ENCODE data around the gene CDC34. TPM values are rescaled to one million over a fixed set of nuclear protein-coding genes. Genes with fewer than 3 reads are reported as not detected.

Gene CDC34, protein sequence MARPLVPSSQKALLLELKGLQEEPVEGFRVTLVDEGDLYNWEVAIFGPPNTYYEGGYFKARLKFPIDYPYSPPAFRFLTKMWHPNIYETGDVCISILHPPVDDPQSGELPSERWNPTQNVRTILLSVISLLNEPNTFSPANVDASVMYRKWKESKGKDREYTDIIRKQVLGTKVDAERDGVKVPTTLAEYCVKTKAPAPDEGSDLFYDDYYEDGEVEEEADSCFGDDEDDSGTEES
- 49.2 and 67.0 TPM in 2 replicates for total RNA-seq

DNA sequence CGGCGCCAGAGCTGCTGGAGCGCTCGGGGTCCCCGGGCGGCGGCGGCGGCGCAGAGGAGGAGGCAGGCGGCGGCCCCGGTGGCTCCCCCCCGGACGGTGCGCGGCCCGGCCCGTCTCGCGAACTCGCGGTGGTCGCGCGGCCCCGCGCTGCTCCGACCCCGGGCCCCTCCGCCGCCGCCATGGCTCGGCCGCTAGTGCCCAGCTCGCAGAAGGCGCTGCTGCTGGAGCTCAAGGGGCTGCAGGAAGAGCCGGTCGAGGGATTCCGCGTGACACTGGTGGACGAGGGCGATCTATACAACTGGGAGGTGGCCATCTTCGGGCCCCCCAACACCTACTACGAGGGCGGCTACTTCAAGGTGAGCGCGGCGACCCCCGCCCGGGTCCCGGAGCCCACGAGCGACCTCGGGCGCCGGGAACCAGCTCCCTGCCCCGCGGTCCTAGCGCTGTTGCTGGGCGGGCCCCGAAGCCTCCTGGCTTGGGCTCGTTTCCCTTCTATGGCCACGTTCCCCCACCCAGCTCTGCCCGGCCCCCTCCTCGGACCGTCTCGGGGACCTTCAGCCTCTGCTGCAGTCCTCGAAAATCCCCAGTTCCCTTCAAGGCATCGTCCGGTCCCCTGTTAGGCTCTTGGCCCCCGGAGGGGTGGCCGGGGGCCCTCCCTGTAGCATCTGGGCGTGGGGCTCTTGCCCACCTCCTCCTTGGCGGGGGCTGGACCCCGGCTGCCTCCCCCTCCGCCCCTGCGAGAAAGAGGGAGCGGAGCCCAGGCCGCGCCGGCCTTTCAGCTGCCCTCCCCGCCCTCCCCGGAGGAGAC is at the start of gene CDC34:
CDC34 (plus strand) TSS at position 8 of the 808 bp plus-strand sequence; CDS start at position 180, 172 bp downstream.

DNA sequence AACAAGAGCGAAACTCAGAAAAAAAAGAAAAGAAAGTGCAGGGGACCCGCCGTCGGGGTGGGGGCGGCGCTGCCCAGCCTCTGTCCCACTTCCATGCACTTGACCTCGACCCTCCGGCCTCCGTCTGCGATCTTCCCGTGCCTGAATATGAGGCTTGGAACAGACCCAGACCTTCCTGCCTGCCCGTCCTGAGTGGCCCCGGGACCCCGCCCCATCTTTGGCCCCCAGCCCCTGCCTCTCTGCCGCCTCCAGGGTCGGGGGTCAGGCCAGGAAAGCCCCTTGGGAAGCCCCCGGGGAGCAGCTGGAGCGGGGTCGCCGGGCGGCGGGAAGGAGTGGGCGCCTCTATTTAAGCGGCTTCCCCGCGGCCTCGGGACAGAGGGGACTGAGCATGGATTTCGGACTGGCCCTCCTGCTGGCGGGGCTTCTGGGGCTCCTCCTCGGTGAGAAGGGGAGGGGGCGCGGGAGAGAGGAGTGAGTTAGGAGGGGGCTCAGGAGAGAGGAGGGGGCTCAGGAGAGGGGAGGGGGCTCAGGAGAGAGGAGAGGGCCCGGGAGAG is 35.4 kb upstream of the CDC34 start, which contains the start of gene MADCAM1:
MADCAM1 (plus strand) TSS at position 375 of the 554 bp plus-strand sequence; CDS start at position 389, 14 bp downstream.

GRCh38 chr19:507286-508203 is 24.0 kb upstream of the CDC34 start, which contains the start of gene TPGS1:
TSS of gene TPGS1 (plus strand) at chr19:507497. CDS start at chr19:507507, 10 bp downstream.

DNA sequence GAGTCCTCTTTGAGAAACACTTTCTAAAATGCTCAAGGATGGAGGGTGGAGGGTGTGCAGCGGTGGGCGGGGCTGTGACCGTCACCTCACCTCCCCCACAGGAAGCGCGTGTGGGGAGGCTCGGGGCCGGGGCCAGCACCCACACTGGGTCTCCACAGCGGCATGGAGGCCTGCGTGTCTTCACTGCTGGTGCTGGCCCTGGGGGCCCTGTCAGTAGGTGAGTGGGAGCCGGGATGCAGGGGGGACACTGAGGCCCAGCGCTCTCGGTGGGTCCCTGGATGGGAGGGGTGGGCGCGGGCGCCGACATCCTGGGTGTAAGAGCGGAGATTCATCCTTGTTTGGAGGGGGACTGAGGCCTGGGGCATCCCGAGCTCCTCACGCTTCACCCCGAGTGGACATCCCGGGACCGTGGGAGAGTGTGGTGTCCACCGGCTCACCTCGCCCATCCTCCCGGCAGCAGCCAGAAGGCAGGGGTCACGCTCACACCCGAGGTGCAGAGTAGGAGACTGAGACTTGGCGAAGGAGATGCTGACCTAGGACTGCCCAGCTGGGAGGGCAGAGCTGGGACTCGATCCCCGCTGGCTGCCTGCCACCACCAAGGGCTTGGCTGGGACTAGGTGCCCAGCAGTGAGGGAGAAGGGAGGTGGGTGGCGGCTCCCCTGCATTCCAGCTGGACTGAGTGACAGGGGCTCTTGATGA is 12.5 kb downstream of the CDC34 start, which contains the start of gene GZMM:
GZMM (plus strand) TSS at position 144 of the 699 bp plus-strand sequence; CDS start at position 163, 19 bp downstream.

DNA sequence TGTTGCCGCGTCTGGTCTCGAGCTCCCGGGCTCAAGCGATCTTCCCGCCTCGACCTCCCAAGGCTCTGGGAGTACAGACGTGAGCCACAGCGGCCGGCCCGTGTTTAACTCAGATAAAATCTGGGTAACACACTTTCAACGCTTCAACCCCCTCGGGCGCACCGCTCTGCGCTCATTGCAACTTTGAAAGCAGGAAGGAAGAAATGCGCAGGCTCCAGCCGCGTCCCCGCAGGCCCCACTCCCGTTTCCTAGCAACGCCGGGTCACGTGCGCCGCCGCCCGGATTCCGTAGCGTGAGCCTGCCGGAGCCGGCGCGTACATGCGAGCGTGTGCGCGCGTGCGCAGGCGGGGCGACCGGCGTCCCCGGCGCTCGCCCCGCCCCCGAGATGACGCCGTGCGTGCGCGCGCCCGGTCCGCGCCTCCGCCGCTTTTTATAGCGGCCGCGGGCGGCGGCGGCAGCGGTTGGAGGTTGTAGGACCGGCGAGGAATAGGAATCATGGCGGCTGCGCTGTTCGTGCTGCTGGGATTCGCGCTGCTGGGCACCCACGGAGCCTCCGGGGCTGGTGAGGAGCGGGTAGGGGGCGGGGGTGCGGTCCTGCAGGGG is 40.7 kb downstream of the CDC34 start, which contains the start of gene BSG:
BSG (plus strand) TSS at position 457 of the 603 bp plus-strand sequence; CDS start at position 496, 39 bp downstream.

DNA sequence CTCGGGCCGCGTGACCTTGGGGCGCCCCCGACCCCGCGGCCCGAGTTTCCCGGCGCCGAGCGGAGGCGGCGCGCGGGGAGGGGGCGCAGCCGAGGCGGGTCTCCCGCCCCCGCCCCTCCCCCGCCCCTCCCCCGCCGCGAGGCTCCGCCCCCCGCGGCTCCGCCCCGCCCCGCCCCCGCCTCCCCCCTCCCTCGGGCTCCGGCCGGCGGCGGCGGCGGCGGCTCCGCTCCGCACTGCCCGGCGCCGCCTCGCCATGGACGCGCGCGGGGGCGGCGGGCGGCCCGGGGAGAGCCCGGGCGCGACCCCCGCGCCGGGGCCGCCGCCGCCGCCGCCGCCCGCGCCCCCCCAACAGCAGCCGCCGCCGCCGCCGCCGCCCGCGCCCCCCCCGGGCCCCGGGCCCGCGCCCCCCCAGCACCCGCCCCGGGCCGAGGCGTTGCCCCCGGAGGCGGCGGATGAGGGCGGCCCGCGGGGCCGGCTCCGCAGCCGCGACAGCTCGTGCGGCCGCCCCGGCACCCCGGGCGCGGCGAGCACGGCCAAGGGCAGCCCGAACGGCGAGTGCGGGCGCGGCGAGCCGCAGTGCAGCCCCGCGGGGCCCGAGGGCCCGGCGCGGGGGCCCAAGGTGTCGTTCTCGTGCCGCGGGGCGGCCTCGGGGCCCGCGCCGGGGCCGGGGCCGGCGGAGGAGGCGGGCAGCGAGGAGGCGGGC is 58.3 kb downstream of the CDC34 start, which contains the start of gene HCN2:
HCN2 (plus strand) TSS at position 189 of the 703 bp plus-strand sequence; CDS start at position 254, 65 bp downstream.

Other genes with a start within 250 kb of the CDC34 start
- 42.5 and 76.9 TPM in 2 replicates for gene PLPP2, start 240.4 kb upstream of the CDC34 start, total RNA-seq
- 14.5 and 24.3 TPM in 2 replicates for gene MIER2, start 187.0 kb upstream of the CDC34 start, total RNA-seq
- 0.29 and 0.33 TPM in 2 replicates for gene C2CD4C, start 122.6 kb upstream of the CDC34 start, total RNA-seq
- gene SHC2, start 70.7 kb upstream of the CDC34 start, total RNA-seq = 1.0 and 10.3 TPM in 2 replicates
- 0.15 TPM in 1 of 2 replicates, not detected in the other for gene MADCAM1, start 35.3 kb upstream of the CDC34 start, total RNA-seq
- gene TPGS1, start 24.3 kb upstream of the CDC34 start, total RNA-seq = 61.4 and 69.1 TPM in 2 replicates
- 0.17 TPM in 1 of 2 replicates, not detected in the other for gene GZMM, start 12.3 kb downstream of the CDC34 start, total RNA-seq
- 327 and 538 TPM in 2 replicates for gene BSG, start 40.8 kb downstream of the CDC34 start, total RNA-seq
- 0.73 and 1.7 TPM in 2 replicates for gene HCN2, start 58.1 kb downstream of the CDC34 start, total RNA-seq
- 20.7 and 29.3 TPM in 2 replicates for gene POLRMT, start 101.8 kb downstream of the CDC34 start, total RNA-seq
- 0.15 TPM in 1 of 2 replicates, not detected in the other for gene FGF22, start 108.1 kb downstream of the CDC34 start, total RNA-seq
- gene RNF126, start 131.5 kb downstream of the CDC34 start, total RNA-seq = 21.5 and 24.1 TPM in 2 replicates
- 15.9 and 77.4 TPM in 2 replicates for gene FSTL3, start 144.6 kb downstream of the CDC34 start, total RNA-seq
- gene PRSS57, start 163.7 kb downstream of the CDC34 start, total RNA-seq = 0.17 TPM in 1 of 2 replicates, not detected in the other
- 3.9 and 41.4 TPM in 2 replicates for gene PALM, start 177.2 kb downstream of the CDC34 start, total RNA-seq
- under 0.01 and 0.17 TPM in 2 replicates for gene MISP, start 219.4 kb downstream of the CDC34 start, total RNA-seq

Measured in smooth muscle cell of trachea (primary cell).